PFSK-1 (cell line): Measurements from ENCODE around the gene EN2.

Source experiments
- FOXP2 ChIP-seq: optimal IDR thresholded peaks from 2 replicates; pipeline ENCODE3; 2011; ENCODE audit warnings: borderline replicate concordance, control low read depth, inconsistent platforms; ENCODE audit not compliant: insufficient read depth; ENCODE audit errors: extremely low read length, extremely low read depth
- POLR2AphosphoS5 ChIP-seq: IDR thresholded peaks from 2 replicates; pipeline ENCODE4 v1.6.1; 2012; ENCODE audit warnings: low read depth, mild to moderate bottlenecking, control low read depth, low read length, moderate library complexity
- REST ChIP-seq, 2 experiments: IDR thresholded peaks; 2 replicates each; pipeline versions ENCODE4 v1.6.1 to v1.8.0; 2011 to 2012; ENCODE audit warnings: low read depth in 2 of 2, low read length in 2 of 2, control low read depth in 1 of 2, inconsistent platforms in 1 of 2, mild to moderate bottlenecking in 1 of 2, moderate library complexity in 1 of 2; ENCODE audit not compliant: insufficient read depth in 1 of 2
- SIN3A ChIP-seq: IDR thresholded peaks from 2 replicates; pipeline ENCODE4 v1.6.1; 2012; ENCODE audit warnings: mild to moderate bottlenecking, low read length, moderate library complexity, borderline replicate concordance; ENCODE audit not compliant: insufficient read depth
- TAF1 ChIP-seq: IDR thresholded peaks from 2 replicates; pipeline ENCODE4 v1.6.1; 2012; ENCODE audit warnings: low read length, control low read depth, borderline replicate concordance; ENCODE audit not compliant: insufficient read depth

GRCh38 chr7:155455776-155456737 lies 1.9 kb upstream of the EN2 start:
- TF ChIP-seq REST (IDR thresholded peaks at IDR 0.05; ENCODE audit: insufficient read depth in 1 of 2, low read depth in 2 of 2, low read length in 2 of 2) = no peak
- no peak for TF ChIP-seq TAF1
- no peak for TF ChIP-seq POLR2AphosphoS5
- TF ChIP-seq SIN3A = no peak
- TF ChIP-seq FOXP2 = no peak
